Body of pancreas (tissue), 4 donors: ENCODE results near the gene LTBP3.

Experiments
- CTCF ChIP-seq, 7 experiments: fragments of 450-650 bp in 4 of 7; fragments of 200-600 bp in 3 of 7; sonication (generic) in 3 of 7; IDR thresholded peaks; one replicate each; pipeline ENCODE4 v1.5.1; 2016 to 2019; ENCODE audit warnings: antibody characterized with exemption in 7 of 7
- POLR2A ChIP-seq, 3 donors: fragments of 450-650 bp; IDR thresholded peaks; one replicate each; pipeline ENCODE4 v1.6.1; 2016; ENCODE audit warnings: antibody characterized with exemption in 3 of 3, mild to moderate bottlenecking in 2 of 3

GRCh38 chr11:65584723-65585171 lies 26.6 kb upstream of the LTBP3 start:
- TF ChIP-seq CTCF (IDR thresholded peaks at IDR 0.05) (no peak), POLR2A (IDR thresholded peaks at IDR 0.05) (no peak)
